ENCODE results near the gene GRK2.

DNA sequence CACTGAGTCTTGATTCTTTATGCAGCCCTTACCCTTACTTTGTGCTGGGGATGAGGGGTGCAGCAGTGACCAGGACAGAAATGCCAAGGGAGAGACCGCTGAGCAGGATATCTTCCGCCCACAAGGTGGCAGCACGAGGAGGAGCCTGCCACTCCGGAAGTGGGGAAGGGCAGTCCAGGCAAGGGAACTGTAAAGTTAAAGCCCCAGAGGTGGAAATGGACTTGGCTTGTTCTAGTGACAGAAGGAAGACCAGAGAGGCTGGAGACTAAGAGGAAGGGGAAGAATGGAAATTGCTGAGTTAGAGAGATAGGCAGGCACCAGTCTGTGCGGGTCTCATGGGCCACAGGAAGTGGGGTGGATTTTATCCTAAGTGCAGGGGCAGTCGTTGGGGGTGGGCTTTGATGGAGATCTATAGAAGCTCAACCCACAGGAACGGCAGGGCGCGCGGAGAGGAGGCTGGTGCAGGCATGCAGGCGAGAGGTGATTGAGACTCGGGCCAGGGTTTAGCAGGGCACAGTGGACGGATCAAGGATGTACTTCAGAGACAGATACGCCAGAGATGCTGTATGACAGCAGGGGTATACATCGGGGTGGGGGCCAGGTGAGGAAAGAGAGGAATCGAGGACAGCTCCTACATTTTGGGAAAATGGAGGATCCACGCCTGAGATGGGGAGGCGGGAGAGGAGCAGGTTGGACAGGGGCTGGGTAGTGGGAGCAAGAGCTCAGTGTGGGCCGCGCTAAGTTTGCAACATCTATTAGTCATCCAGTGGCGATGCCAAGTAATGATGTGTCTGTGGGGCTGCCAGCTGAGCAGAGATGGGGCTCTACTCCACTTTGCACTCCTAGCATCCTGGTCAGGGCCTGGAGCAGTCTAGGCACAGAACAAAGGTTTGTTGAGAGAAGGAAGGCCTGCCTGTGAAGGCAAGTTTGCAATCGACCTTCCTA is 3.3 kb upstream of the GRK2 start:
- TF ChIP-seq, protein P1, sequence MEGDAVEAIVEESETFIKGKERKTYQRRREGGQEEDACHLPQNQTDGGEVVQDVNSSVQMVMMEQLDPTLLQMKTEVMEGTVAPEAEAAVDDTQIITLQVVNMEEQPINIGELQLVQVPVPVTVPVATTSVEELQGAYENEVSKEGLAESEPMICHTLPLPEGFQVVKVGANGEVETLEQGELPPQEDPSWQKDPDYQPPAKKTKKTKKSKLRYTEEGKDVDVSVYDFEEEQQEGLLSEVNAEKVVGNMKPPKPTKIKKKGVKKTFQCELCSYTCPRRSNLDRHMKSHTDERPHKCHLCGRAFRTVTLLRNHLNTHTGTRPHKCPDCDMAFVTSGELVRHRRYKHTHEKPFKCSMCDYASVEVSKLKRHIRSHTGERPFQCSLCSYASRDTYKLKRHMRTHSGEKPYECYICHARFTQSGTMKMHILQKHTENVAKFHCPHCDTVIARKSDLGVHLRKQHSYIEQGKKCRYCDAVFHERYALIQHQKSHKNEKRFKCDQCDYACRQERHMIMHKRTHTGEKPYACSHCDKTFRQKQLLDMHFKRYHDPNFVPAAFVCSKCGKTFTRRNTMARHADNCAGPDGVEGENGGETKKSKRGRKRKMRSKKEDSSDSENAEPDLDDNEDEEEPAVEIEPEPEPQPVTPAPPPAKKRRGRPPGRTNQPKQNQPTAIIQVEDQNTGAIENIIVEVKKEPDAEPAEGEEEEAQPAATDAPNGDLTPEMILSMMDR (IDR thresholded peaks at IDR 0.05), result peak; percentile 72 to 89 (median 80)
- TF ChIP-seq POLR2A (IDR thresholded peaks at IDR 0.05), result no peak

Data from heart left ventricle (tissue), 13 donors.